GM23338 (cell line): ENCODE data around the gene TMEM242. TPM values are rescaled to one million over a fixed set of nuclear protein-coding genes. Genes with fewer than 3 reads are reported as not detected.

Experiments used
- ATAC-seq: fragments of 200-7000 bp; cut with Tn5 transposase; 3 replicates; pipeline ENCODE4 v1.9.1; 2020
- DNase-seq: peaks from one replicate; pipeline ENCODE4 v3.0.0-alpha.2; 2015; ENCODE audit warnings: low spot score
- H2AFZ ChIP-seq: fragments of 200-600 bp; sonication (generic); 2 replicates; pipeline ENCODE4 v1.8.0; 2016; ENCODE audit warnings: antibody characterized with exemption, mild to moderate bottlenecking, moderate library complexity
- H3F3A ChIP-seq: fragments of 200-600 bp; sonication (generic); replicated peaks from 2 replicates; pipeline ENCODE4 v1.8.0; 2017; ENCODE audit warnings: antibody characterized with exemption, mixed run types, low read depth
- H3K27ac ChIP-seq: fragments of 200-600 bp; sonication (generic); 2 replicates; pipeline ENCODE4 v1.6.1; 2016; ENCODE audit warnings: low read depth
- H3K27me3 ChIP-seq: fragments of 200-600 bp; sonication (generic); 2 replicates; pipeline ENCODE4 v1.8.0; 2016; ENCODE audit warnings: mild to moderate bottlenecking, mixed run types, moderate library complexity; ENCODE audit not compliant: insufficient read depth
- H3K36me3 ChIP-seq: fragments of 200-600 bp; sonication (generic); 2 replicates; pipeline ENCODE4 v1.8.0; 2016; ENCODE audit warnings: mild to moderate bottlenecking; ENCODE audit not compliant: insufficient read depth
- H3K4me1 ChIP-seq: fragments of 200-600 bp; sonication (generic); 2 replicates; pipeline ENCODE4 v1.8.0; 2016; ENCODE audit warnings: mild to moderate bottlenecking, moderate library complexity; ENCODE audit not compliant: insufficient read depth
- H3K4me2 ChIP-seq: fragments of 200-600 bp; sonication (generic); 2 replicates; pipeline ENCODE4 v1.7.1; 2017; ENCODE audit warnings: mixed run types
- H3K4me3 ChIP-seq: fragments of 200-600 bp; sonication (generic); 2 replicates; pipeline ENCODE4 v1.6.1; 2016; ENCODE audit warnings: mixed run types
- H3K79me2 ChIP-seq: fragments of 200-600 bp; sonication (generic); replicated peaks from 2 replicates; pipeline ENCODE4 v1.8.0; 2017; ENCODE audit warnings: mild to moderate bottlenecking; ENCODE audit not compliant: insufficient read depth
- H3K9me2 ChIP-seq: fragments of 200-600 bp; sonication (generic); 2 replicates; pipeline ENCODE4 v1.8.0; 2017; ENCODE audit not compliant: insufficient read depth
- H4K20me1 ChIP-seq: fragments of 200-600 bp; sonication (generic); replicated peaks from 2 replicates; pipeline ENCODE4 v1.8.0; 2017; ENCODE audit warnings: mild to moderate bottlenecking; ENCODE audit not compliant: insufficient read depth
- H3K27ac Mint-ChIP-seq: 2 replicates; pipeline ENCODE4 v1.8.0; 2020; ENCODE audit warnings: inconsistent platforms, mild to moderate bottlenecking, moderate library complexity, mixed read lengths
- H3K27me3 Mint-ChIP-seq: 3 replicates; pipeline ENCODE4 v1.8.0; 2022; ENCODE audit warnings: low read depth, mild to moderate bottlenecking, moderate library complexity, mixed read lengths, inconsistent platforms; ENCODE audit not compliant: insufficient read depth, poor library complexity
- H3K36me3 Mint-ChIP-seq: 3 replicates; pipeline ENCODE4 v1.8.0; 2021; ENCODE audit warnings: low read depth, mild to moderate bottlenecking, inconsistent platforms, moderate library complexity, mixed read lengths
- H3K4me1 Mint-ChIP-seq: 3 replicates; pipeline ENCODE4 v1.8.0; 2020; ENCODE audit warnings: mild to moderate bottlenecking, inconsistent platforms, mixed read lengths
- H3K4me3 Mint-ChIP-seq: 3 replicates; pipeline ENCODE4 v1.8.0; 2021; ENCODE audit warnings: moderate library complexity, mild to moderate bottlenecking, inconsistent platforms, mixed read lengths
- H3K9me3 Mint-ChIP-seq: 3 replicates; pipeline ENCODE4 v1.8.0; 2020; ENCODE audit warnings: moderate library complexity, mild to moderate bottlenecking, inconsistent platforms, mixed read lengths
- CREB1 ChIP-seq: fragments of 250-450 bp; sonication (Bioruptor Pico); IDR thresholded peaks from 2 replicates; pipeline ENCODE4 v1.5.0; 2020; ENCODE audit warnings: low read depth, mild to moderate bottlenecking, moderate library complexity
- CTCF ChIP-seq, 2 experiments: fragments of 200-600 bp in 1 of 2; sonication (generic) in 1 of 2; conservative IDR thresholded peaks; 2 replicates each; pipeline versions ENCODE4 v1.5.1 to v1.6.1; 2016 to 2017; ENCODE audit warnings: antibody characterized with exemption in 2 of 2, low read depth in 2 of 2, mild to moderate bottlenecking in 2 of 2, moderate library complexity in 1 of 2
- ETS1 ChIP-seq: IDR thresholded peaks from 2 replicates; pipeline ENCODE4 v1.6.1; 2016; ENCODE audit warnings: antibody characterized with exemption
- EZH2 ChIP-seq: fragments of 200-600 bp; sonication (generic); IDR thresholded peaks from one replicate; pipeline ENCODE4 v1.8.0; 2017; ENCODE audit warnings: antibody characterized with exemption, mild to moderate bottlenecking, low read depth; ENCODE audit not compliant: unreplicated experiment
- POLR2AphosphoS5 ChIP-seq: IDR thresholded peaks from 2 replicates; pipeline ENCODE4 v1.6.1; 2016; ENCODE audit warnings: antibody characterized with exemption, low read depth
- REST ChIP-seq: IDR thresholded peaks from one replicate; pipeline ENCODE4 v1.6.1; 2018; ENCODE audit warnings: antibody characterized with exemption; ENCODE audit not compliant: unreplicated experiment
- STAT1 ChIP-seq: IDR thresholded peaks from one replicate; pipeline ENCODE4 v1.6.1; 2016; ENCODE audit warnings: antibody characterized with exemption; ENCODE audit not compliant: unreplicated experiment
- ZNF114 ChIP-seq: fragments of 250-450 bp; sonication (Bioruptor Pico); IDR thresholded peaks from 2 replicates; pipeline ENCODE4 v1.5.0; 2020; ENCODE audit warnings: mild to moderate bottlenecking, moderate library complexity
- ZNF331 ChIP-seq: fragments of 250-450 bp; sonication (Bioruptor Pico); IDR thresholded peaks from 2 replicates; pipeline ENCODE4 v1.5.0; 2020; ENCODE audit warnings: low read depth, mild to moderate bottlenecking, moderate library complexity
- polyA plus RNA-seq: library from polyadenylated mRNA; unstranded; fragments of >200 nt; fragmentation: Nextera tagmentation; extraction: Ambion mirVana; gene quantifications from 2 replicates; pipeline ENCODE4 v1.2.1, GENCODE V29; 2016
- total RNA-seq: library from RNA; depleted of rRNA; stranded (reverse); fragments of >200 nt; shearing (Covaris generic); gene quantifications from 2 replicates; pipeline ENCODE4 v1.2.3, GENCODE V29; 2014

TMEM242 gene
- total and polyA plus RNA-seq, 2 experiments from 2014 or later = 3.7 to 9.7 TPM

- TF ChIP-seq EZH2 = no peak
- TF ChIP-seq CTCF (conservative IDR thresholded peaks at IDR 0.05; ENCODE audit: low read depth in 2 of 2) = peak in 1 of 2 experiments; percentile 46; a peak in 2 of 4 replicates
- 0 out of 2 replicates have a peak, but pooled peaks have one; percentile 13 for TF ChIP-seq CREB1 (CRISPR knock-in tag)
- Mint-ChIP-seq H3K27ac (peak overlapping the region; percentile 93), H3K4me1 (no peaks in the 10 kb centered on the region; the same call in 2 of the 3 replicates), H3K4me3 (peak overlapping the region; percentile 92), H3K27me3 (peaks cover 8% of the 10 kb centered on the region), H3K9me3 (no peaks in the 10 kb centered on the region; the same call in 2 of the 3 replicates), H3K36me3 (peaks cover 4% of the 10 kb centered on the region)
- Histone ChIP-seq H3K27ac (peak overlapping the region; percentile 43; the same call in 1 of the 2 replicates), H3K79me2 (peaks cover 21% of the 10 kb centered on the region), H3K9me2 (no peaks in the 10 kb centered on the region), H3K4me1 (peaks cover 10% of the 10 kb centered on the region; the same call in 1 of the 2 replicates), H3K36me3 (peaks cover 9% of the 10 kb centered on the region; the same call in 1 of the 2 replicates), H3K4me2 (peak overlapping the region; percentile 99), H3F3A (no peaks in the 10 kb centered on the region), H4K20me1 (peaks cover 3% of the 10 kb centered on the region), H3K27me3 (no peaks in the 10 kb centered on the region), H2AFZ (peak overlapping the region; percentile 97), H3K4me3 (peak overlapping the region; percentile 81)
- ATAC-seq = peak; percentile 84
- DNase-seq = peak; percentile 91
These were observed 614 bp upstream of the TMEM242 start for GRCh38 chr6:157323966-157324300.

- no peaks in the 10 kb centered on the region; the same call in 2 of the 3 replicates for H3K4me1 Mint-ChIP-seq
- peaks cover 4% of the 10 kb centered on the region for H3K36me3 Mint-ChIP-seq
- no peak for TF ChIP-seq ZNF331 (CRISPR knock-in tag)
- no peak for TF ChIP-seq STAT1
- TF ChIP-seq EZH2 = no peak
- no peak for TF ChIP-seq ZNF114 (CRISPR knock-in tag)
- TF ChIP-seq POLR2AphosphoS5 = no peak
- no peak for TF ChIP-seq REST
- TF ChIP-seq ETS1 = no peak
- Histone ChIP-seq H3K9me2 (no peaks in the 10 kb centered on the region), H3K79me2 (peaks cover 21% of the 10 kb centered on the region), H3K27me3 (no peaks in the 10 kb centered on the region), H4K20me1 (peaks cover 3% of the 10 kb centered on the region), H3K4me1 (peaks cover 10% of the 10 kb centered on the region; the same call in 1 of the 2 replicates), H3K36me3 (peaks cover 16% of the 10 kb centered on the region), H3K4me3 (peak overlapping the region; percentile 81), H3K4me2 (peak overlapping the region; percentile 99), H3F3A (no peaks in the 10 kb centered on the region), H2AFZ (peak overlapping the region; percentile 98), H3K27ac (peak overlapping the region; percentile 76; the same call in 1 of the 2 replicates)
- ATAC-seq = no peak
- H3K27me3 Mint-ChIP-seq = peaks cover 8% of the 10 kb centered on the region
- peak; percentile 77 for DNase-seq
- peak overlapping the region; percentile 93 for H3K27ac Mint-ChIP-seq
- H3K9me3 Mint-ChIP-seq = no peaks in the 10 kb centered on the region; the same call in 2 of the 3 replicates
- H3K4me3 Mint-ChIP-seq = peak overlapping the region; percentile 92
These were observed 496 bp downstream of the TMEM242 start for GRCh38 chr6:157322792-157323254.
